GM15510 (cell line): ENCODE measurements around the gene RRM2.

Experiments
- POLR2A ChIP-seq: IDR thresholded peaks from 3 replicates; pipeline ENCODE4 v1.6.1; 2011; ENCODE audit warnings: borderline replicate concordance; ENCODE audit not compliant: insufficient read length; ENCODE audit errors: extremely low read depth

RRM2 gene

DNA sequence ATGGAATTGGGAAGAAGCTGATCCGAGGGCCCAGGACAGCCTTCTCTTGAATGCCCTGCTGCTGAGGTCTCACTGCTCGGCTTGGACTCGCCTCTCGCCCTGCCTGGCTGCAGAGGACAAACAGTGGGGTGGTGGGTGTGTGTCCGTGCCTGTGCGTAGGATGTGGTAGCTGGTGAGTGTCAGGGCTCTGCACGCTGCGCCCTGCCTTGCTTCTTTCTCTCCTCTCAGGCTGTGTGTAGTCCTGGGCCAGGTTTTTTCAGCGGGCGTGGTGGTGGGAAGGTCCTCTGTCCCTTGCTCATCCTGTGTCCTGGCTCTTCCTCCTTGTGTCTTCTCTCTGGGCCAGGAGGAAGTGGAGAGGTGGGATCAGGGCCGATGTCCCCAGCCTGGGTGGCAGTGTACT is 44.8 kb downstream of the RRM2 start:
- no peak for TF ChIP-seq POLR2A

DNA sequence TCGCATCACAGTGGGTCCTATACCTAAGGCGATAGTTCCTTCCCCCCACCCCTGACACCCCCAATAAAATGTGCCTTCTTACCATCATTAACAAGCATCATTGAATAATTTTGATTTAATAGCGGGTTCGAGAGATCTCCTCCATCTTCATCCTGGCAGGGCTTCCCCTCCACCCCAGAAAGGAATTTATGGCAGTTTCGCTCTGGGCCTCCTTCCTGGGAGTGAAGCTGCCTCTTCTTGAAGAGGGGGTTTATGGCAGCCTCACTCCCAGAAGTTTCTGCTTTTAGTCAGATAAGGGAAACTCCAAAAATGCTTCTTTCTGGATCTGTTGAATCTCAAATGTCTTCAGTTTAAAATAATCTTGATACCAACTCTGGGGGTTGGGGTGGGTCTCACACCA is 45.7 kb downstream of the RRM2 start:
- TF ChIP-seq POLR2A, result no peak

DNA sequence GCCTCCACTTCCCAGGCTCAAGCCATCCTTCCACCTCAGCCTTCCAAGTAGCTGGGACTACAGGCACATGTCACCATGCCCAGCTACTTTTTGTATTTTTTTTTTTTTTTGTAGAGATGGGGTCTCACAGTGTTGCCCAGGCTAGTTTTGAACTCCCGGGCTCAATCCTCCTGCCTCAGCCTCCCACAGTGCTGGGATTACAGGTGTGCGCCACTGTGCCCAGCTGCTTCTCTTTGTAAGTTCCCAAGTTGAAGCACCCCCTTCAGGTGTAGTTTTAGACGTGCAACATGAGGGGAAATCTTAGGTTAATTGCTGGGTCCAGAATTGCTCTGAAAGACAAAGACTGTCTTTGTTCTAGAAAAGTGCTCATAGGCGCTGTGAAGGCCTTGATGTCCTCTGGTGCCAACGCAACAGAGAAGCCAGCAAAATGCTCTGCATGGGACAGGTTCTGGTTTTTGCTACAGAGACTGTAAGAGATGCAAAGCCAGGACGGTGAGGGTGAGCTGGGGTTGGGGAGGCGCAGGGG is 46.6 kb downstream of the RRM2 start:
- TF ChIP-seq POLR2A, result no peak

DNA sequence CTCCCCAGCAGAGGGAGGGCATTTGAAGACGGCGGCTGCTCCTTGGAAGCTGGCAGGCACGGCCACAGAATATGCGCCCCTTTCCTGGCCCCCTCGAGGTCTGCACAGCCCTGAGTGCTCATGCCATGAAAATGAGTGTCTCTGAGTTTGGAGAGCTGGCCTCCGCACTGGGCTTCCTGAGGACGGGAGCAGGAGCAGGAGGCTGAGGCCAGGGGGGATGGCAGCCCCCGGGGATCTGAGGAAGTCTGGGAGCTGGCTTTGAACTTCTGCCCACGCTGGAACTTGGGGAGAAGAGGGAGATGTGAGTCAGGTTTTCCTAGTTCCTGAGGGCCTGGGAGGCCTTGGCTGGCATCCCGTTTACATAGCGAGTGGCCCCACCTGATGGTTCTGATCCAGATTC is 47.0 kb downstream of the RRM2 start:
- no peak for TF ChIP-seq POLR2A

DNA sequence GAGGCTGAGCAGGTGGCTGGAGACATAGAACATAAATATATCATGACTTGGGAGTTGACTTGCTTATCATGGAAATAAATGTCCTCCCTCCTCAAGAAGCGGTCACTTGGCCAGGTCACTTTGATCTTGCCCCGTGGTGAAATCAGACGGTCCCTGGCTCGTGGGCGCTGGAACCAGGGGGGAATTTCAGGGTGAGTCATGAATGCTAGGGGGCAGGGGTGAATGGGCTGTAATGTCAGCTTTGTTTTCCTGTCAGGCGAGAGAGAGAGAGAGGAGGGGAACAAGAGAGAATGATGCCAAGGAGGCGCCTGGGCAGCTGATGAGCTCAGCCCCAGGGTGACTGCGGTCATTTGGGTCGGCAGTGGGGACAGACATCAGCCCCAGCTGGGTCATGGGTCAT is 47.7 kb downstream of the RRM2 start:
- TF ChIP-seq POLR2A, result no peak

DNA sequence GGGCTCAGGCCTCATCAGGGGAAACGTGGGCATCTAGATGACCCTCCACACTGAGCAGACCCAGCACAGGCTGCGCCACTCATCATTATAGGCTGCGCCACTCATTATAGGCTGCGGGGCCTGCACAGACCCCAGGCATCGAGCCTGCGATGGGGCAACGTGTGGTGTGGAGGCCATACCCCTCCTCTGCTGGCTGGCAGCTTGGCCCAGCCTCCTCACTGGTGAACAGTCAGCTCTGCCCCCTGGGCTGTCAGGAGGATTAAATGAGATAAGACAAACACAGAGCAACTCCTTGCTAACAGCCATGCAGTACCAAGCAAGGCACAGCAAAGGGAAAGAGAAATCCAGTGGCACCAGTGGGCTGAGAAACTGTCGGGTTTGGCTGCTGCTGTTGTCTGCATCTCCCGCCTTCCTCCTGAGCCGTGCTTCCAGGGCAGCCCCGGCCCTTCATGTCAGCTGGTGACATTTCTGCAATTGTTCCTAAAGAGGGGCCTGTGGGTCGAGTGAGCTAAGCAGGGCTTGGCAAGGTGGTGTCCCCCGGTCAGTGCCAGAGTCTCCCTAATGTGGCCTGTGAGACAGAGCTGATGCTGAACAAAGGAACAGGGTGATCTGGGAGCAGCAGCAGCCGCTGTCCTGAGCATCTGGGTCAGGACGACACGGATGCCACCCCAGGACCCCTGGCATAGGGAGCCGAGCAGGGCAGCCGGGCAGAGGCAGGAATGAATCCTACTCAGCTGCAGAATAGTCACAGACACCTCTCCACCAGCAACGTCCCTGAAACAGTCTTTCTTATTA is 48.7 kb downstream of the RRM2 start:
- TF ChIP-seq POLR2A, result no peak

DNA sequence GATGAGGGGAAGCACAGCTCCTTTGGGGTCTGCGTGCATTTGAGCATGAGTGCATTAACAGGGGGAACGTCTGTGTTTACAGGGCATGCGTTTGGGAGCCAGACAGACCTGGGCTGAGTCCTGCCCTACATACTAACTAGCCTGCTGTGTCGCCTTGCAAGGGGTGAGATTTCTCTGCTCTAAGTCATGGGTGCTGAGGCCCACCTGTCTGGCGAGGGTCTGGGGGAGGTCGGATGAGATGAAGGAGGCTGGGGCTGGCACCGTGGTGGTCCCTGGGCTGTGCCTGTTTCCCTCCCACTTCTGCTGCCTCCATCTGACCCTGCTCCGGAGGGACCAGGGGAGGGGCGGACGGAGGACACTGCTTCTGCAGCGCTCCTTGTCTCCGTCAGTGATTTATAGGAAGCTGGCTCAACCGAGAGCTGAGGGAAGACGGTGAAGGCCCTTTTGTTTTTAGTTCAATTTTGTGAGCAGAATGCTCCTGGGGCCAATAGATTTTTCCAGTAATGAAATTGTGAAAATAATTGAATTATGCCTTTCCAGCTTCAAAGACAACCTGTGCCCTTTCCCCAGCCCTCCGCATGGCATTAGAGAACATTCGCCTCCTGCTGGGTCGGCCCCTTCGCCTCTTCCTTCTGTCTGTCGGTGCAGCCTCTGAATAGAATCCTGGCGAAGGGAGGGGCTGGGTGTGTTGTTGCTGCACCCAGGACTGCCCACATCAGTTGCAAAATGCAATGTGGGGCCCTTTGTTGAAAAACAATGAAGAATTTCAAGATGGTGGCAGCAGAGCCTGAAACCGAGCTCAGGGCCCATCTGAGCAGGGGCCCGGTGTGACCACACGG is 49.7 kb downstream of the RRM2 start:
- no peak for TF ChIP-seq POLR2A

DNA sequence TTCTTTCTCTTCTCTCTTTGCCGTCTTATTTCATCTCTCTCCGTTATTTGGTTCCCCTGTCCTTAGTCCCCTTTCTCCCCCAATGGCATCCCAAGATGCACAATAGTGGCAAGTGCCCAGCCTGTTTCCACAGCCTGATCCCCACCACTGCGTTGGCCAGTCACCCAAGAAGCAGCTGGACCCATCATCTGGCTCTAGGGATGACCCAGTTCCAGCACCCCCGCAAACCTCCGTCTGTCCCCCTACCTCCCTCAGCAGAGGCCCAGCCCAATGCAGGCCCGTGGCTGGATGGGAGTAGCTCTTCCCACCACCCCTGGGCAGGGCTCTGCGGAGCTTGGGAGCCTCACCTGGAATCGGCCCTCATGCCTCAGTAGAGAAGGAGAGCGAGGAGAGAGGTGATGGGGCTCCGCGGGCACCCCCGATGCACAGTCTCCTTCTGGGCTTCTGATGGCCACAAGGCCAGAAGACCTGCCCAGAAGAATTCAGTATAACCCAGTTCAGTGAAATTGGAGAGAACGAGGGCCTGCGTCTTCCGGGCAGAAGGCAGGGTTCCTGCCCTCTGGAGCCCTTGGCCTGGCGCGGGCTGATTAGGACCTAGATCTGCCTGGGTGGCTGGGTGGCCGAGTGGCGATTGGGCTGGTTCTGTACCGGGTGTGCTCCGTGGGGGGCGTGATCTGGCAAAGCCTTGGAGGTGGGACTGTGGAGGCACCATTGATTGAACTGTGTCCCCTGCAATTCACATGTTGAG is 50.9 kb downstream of the RRM2 start:
- TF ChIP-seq POLR2A, result no peak

DNA sequence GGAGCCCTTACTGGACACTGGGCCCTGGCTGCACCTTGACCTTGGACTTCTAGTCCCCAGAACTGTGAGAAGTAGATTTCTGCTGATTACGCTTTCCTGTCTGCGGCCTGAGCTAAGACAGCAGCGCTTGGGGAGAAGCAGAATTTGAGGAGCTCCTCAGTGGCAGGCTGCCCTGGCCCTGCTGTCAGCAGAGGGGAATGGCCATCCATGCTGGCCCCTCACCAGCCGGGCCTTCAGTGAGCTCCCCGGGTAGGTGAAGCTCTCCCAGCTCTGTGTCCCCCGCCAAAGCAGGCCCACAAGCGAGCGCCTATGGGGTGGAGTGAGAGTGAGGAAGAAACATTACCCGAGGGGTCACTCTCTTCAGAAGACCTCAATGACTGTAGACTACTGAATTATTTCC is 51.6 kb downstream of the RRM2 start:
- no peak for TF ChIP-seq POLR2A

DNA sequence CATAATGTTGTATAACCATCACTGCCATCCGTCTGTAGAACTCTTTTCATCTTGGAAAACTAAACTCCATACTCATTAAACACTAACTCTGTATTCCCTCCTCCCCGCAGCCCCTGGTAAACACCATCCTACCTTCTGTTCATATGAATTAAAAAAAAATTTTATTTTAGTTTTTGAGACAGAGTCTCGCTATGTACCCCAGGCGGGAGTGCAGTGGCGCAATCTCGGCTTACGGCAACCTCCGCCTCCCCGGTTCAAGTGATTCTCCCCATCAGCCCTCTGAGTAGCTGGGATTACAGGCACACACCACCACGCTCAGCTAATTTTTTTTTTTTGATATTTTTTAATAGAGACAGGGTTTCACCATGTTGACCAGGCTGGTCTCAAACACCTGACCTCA is 52.9 kb downstream of the RRM2 start:
- no peak for TF ChIP-seq POLR2A

DNA sequence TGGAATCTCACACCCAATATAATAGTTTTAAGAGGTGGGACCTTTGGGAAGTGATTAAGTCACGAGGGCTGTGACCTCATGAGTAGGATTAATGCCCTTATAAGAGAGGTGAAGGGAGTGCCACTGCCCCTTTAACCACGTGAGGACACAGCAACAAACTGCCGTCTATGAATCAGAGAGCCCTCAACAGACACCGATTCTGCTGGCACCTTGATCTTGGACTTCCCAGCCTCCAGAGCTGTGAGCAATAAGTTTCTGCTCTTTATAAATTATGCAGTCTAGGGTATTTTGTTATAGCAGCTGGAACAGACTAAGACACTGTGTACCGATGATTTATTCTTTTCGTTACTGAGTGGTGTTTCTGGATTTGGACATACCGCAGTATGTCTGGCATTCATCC is 56.2 kb downstream of the RRM2 start:
- TF ChIP-seq POLR2A, result no peak

DNA sequence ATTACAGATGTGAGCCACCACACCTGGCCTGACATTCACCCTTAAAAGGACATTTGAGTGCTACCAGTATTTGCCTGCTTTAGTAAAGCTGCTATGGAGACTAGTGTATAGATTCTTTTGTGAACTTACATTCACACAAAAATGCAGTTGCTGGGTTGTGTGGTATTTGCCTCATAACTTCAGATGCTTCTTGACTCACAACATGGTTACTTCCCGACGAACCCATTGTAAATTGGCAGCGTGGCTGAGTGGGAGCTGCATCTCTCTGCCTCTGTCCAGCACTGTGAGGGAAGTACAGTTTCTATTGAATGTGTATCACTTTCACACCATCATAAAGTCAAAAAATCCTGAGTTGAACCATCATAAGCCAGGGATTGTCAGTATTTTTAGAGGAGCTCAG is 56.9 kb downstream of the RRM2 start:
- no peak for TF ChIP-seq POLR2A

DNA sequence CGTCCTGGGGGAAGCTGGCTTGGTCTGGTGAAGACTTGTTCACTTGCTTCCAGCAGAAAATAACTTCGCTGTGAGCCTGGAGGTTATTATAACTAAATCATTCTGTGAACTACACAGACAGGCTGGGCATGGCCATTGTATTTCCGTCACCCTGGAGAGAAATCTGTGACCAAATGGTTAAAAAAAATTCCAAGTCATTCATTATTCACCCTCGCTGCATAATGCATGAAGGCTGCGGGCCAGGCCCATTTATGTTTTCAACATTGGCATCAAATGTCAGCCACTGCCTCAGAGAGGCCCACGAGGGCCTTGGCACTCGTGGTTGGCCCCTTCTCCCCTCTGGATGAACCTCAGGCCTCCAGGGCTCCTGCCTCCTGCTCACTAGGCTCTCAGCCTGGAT is 57.7 kb downstream of the RRM2 start:
- no peak for TF ChIP-seq POLR2A
